HG03342 (cell line): ENCODE results near the gene CHMP4B.

ENCODE experiments used
- ATAC-seq: cut with Tn5 transposase; IDR thresholded peaks from one replicate; pipeline ENCODE4 v1.9.1; 2021; ENCODE audit warnings: mild to moderate bottlenecking, moderate library complexity; ENCODE audit not compliant: unreplicated experiment

The CHMP4B gene

DNA sequence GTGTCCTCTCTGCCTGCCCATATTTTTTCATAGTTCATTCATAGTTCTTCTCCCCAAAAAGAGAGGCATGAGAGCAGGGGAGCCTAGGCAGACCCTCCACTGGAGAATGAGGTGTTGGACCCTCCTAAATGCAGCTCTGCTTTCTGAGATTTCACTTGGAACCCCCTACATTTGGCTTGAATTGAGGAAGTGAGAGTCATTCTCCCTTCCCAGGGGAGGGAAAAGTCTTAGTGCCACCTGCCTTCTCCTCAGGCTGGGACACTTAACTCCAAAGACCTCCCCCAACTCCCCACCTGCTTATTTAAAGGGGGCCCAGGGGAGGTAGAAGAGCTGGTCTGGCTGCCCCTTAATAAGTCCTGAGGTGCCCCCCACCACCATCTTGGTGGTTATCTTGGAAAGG lies 78.2 kb downstream of the CHMP4B start:
- ATAC-seq, result no peak

DNA sequence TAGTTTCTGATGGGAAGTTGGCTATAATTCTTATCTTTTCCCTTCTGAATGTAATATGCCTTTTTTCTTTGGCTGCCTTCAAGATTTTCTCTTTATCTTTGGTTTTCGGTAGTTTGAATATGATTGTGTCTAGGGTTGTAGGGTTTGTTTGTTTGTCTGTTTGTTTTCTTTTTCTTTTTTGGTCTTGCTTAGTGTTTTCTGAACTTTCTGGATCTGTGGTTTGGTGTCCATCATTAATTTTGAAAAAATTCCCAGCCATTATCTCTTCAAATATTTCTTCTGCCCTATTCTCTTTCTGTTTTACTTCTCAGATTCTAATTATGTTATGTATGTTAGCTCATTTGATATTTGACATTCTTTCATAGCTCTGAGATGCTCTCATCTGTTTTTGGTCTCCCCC lies 79.4 kb downstream of the CHMP4B start:
- no peak for ATAC-seq

GRCh38 chr20:33893314-33893713 lies 82.2 kb downstream of the CHMP4B start:
- no peak for ATAC-seq

DNA sequence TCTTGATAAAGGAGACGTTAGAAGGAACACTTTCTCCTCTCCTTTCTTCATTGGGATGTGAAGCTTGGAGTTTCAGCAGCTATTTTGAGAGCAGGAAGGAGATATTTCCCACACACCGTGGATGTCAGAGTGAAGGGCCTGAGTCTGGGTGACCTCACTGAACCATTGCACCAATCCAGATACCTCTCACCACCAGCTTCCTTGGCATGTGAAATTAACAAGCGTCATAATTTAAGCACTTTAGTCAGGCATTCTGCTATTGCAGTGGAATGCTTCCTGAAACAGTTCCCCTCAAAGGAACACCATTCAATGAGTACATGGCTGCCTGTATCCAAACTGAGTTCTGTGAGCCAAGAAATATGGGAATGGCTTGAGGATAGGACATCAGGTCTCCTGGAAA lies 83.7 kb downstream of the CHMP4B start:
- no peak for ATAC-seq

- ATAC-seq, result no peak
Observed at GRCh38 chr20:33896509-33896908, 85.4 kb downstream of the CHMP4B start.

DNA sequence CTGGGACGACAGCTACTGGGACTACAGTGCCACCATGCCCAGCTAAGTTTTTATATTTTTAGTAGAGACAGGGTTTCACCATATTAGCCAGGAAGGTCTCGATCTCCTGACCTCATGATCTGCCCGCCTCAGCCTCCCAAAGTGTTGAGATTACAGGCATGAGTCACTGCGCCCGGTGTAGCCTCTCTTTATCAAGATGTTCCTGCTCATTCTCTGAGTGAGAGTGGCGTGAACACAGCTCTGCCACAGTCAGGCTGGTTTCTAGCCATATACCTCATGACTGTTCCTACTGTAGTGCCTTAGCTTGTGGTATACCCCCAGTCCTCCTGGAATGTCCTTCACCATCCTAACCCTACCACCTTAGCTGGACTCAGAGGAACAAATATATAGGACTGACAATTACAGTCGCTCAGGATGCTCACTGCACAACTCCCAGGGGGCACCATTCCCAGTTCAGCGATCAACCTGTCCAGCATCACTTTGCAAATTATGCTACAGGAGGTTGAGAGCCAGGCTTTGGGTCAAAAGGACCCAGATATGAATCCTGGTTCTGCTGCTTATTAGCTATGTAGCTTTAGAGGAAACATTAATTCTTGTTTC lies 86.3 kb downstream of the CHMP4B start:
- ATAC-seq, result no peak

DNA sequence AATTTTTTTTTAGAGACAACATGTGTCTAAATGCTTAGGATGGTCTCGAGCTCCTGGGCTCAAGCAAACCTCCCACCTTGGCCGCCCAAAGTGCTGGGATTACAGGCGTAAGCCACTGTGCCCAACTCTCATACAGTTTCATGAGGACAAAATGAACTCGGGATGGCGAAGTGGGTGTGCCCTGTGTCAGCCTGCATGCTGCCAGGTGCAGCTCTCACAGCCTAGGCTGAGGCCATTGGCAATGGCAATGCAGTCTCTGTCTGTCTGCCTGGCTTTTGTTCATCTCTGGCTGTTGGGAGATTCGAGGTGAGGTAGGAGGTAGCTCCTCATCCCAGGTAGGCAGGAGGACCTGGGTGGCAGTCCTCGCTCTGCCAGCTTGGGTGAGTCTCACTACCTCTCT lies 88.0 kb downstream of the CHMP4B start:
- no peak for ATAC-seq

- no peak for ATAC-seq
Observed at GRCh38 chr20:33900521-33901131, 89.5 kb downstream of the CHMP4B start.

DNA sequence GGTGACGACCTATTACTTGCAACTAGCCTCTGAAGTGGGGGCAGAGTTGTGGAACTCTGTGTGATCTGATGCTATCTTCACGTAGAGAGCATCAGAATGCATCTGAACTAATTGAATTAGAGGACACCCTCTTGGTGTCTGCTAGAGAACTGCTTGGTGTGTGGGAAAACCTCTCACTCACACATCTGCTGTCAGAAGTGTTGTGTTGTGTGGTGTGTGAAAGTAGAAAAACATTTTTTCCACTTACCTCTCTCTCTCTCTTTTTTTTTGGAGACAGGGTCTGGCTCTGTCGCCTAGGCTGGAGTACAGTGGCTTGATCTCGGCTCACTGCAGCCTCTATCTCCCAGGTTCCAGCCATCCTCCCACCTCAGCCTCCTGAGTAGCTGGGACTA lies 90.0 kb downstream of the CHMP4B start:
- ATAC-seq, result no peak

- no peak for ATAC-seq
Observed at GRCh38 chr20:33902011-33902410, 90.9 kb downstream of the CHMP4B start.
